CD4-positive, alpha-beta T cell treated with Interleukin-6 for 4 hours (primary cell): ENCODE data around the gene SHOC1.
A peak's percentile ranks its signal among the peaks of the same experiment; 100 is the strongest.
"Not testable (repeated sequence)": the region's sequence is repeated elsewhere in the genome, so short reads cannot be mapped to it uniquely, and the experiment has no call there.

ENCODE experiments used
- DNase-seq: peaks from one replicate; pipeline ENCODE4 v3.0.0-alpha.2; 2020; ENCODE audit warnings: mixed read lengths

Gene SHOC1

DNA sequence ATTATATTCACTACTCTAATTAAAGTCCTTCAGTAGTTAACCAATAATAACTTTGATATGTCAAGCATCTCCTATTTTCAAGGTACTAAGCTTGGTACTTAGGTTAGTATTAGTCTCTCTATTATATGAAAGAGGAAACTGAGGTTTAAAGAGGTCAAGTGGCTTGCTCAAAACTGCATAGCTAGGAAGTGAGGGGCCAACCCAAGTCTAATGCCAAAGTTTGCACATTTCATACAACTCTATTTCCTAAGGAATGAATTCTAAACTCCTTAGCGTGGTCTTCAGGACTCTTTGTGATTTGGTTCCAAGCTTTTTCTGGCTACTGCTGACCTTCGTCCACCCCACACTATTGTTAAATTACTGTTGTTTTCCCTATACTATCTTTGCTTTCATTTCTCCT, 9.9 kb upstream of the SHOC1 start:
- DNase-seq = no peak

DNA sequence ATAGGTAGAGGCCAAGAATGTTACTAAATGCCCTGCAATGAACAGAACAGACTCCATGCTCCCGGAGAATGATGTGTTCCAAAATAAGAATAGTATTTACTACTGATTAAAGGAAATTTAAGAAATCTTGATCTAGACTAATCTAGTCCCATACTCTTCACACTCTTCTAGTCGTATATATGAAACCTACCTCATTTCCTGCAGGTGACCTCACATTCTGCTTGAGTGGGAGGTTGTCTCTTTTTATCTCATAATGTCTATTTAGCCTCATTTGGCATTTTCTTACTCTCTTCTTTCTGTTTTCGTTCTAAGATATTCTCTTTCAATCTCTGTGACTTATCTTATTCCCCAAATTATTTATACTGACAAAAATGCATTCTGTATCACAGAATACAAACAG, 9.2 kb upstream of the SHOC1 start:
- no peak for DNase-seq

DNA sequence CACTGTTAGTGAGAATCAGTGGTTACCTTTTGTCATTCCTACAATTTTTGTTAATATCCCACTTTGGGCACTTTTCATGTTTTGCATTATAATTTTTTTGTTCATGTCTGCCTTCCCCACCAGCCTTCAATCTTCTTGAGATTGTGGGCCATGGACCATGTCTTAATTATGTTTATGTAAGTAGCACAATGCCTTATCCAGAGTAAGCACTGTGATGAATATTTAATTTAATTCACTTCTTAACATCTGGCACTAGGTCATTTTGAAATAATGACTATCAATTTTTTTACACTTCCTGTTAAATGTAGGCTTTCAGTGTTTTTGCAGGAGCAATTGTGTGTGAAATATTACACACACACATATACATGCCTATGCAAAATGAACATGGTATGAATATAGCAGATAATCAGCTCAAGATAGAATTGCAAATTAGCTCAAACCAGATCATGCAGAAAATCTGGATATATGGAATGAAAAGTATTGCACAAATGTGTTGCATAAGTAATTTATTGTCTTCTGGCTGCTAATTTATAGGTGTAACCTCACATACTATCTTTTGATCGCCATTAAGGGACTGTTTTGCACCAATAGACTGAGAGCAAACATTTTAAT, 5.3 kb upstream of the SHOC1 start:
- no peak for DNase-seq

DNA sequence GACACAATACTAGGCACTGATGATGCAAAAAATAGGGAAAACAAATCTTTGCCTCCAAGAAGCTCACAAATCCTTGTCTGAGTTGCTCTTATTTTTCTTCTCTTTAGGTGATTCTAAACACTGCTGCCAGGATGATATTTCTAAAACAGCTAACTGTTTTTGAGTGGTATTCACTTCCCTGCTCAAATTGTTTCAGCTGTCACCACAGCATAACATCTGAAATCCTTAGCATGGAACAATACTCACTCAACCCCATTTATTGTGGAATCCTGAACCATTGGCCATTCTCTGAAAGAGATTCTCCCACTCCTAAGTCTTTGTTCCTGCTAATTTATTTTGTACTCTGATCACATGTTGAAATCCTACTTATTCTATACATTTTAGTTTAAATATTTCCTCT, 4.8 kb upstream of the SHOC1 start:
- no peak for DNase-seq

DNA sequence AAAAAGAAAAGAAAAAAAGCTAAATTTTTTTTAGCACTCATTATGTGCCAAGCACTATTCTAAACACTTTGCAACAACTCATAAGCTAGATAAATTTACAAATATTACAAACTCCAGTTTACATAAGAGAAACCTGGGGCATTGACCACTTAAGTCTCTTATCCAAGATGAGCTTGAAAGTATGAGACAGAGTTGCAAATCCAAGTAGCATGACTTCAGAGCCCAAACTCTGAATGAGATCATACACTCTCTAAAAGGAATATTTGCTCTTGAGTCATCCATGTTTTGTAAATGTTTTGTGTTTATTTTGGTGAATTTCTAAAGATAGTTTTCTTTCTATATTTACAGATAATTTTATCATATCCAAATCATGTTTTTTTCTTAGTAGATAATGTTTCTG, 4.0 kb upstream of the SHOC1 start:
- no peak for DNase-seq

DNA sequence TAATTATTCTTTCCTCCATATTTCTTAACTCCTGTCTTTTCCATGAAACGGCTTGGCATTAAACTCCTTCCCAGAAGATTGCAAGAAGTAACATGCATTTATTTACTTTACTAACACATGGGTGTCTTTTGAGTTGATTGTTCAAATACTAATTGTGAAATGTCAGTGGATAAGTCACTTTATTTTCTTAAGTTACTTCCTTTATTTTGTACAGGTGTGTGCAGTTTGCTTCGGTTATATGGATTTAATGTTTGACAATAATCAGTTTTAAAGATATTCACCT, 761 bp upstream of the SHOC1 start:
- no peak for DNase-seq

DNA sequence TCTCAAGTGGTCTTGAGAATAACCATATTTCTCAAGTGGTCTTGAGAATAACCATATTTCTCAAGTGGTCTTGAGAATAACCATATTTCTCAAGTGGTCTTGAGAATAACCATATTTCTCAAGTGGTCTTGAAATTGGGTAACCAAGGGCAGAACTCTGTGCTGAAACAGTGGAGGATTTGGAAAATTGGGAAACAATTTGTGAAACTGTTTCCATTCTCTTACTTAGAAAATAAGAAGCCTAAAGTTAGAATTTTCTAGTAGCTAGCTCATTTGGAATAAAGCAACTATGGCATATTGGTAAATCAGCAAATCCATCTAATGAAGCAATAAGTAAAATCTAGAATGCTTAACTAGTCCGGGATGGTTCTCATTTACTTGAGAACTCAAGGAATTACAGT, 2.9 kb downstream of the SHOC1 start:
- DNase-seq = not testable (repeated sequence)

DNA sequence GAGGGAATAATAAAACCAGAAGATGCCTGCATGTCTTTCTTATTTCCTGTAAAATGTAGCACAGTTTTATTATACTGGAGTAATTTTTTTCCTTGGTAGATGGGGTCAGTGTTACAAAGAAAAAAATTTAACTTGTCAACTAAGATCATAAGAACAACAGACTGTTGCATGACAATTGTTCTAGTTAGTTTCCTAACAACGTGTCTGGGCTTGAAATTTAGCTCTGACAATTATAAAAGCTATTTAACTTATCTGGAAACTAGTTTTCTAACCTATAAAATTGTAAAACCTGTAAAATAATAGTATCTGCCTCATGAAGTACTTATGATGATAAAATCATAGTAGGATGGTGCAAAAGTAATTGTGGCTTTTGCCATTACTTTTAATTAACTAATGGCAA, 4.9 kb downstream of the SHOC1 start:
- DNase-seq = no peak

DNA sequence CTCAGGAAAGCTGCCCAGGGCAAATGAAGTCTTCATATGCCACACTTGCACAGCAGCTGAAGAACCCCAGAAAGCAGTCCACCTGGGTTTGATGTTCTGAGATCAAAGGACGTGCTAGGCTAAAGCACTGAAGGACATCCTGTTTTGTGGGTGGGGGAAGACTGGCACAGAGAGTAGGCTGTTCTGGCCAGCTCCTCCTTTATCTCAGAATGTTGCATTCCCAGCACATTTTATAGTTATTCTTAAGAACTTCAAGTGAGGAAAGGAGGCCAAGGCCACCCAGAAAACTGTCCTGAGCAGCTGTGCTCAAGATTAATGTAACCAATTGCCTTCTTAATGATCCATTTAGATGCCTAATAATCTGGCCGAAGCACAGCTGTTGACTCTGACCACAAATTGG, 10.9 kb downstream of the SHOC1 start:
- no peak for DNase-seq

DNA sequence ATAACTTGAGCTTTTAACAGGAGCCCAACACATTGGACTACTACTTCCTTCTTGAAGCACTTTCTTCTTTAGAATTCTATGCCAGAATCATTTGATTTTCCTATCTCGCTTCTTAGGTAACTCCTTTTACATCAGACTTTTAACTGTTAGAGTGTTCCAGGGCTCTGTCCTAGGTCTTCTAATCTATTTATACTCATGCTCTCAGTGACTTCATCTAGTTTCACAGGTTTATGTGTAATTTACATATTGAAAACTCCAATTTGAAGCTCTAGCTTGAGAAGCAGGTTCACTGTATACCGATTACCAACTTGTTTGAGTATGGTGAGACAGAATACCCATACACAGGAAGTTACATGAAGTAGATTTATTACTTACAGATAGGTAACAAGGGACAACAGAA, 11.3 kb downstream of the SHOC1 start:
- no peak for DNase-seq

DNA sequence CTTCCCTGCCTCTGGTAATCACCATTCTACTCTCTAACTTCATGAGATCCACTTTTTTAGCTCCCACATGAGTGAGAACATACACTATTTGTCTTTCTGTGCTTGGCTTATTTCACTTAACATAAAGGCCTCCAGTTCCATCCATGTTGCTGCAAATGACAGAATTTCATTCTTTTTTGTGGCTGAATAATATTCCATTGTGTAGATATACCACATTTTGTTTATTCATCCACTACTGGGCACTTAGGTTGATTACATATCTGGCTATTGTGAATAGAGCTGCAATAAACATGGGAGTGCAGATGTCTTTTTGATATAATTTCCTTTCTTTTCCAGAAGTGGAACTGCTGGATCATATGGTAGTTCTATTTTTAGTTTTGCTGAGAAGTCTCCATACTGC, 28.7 kb downstream of the SHOC1 start:
- no peak for DNase-seq

DNA sequence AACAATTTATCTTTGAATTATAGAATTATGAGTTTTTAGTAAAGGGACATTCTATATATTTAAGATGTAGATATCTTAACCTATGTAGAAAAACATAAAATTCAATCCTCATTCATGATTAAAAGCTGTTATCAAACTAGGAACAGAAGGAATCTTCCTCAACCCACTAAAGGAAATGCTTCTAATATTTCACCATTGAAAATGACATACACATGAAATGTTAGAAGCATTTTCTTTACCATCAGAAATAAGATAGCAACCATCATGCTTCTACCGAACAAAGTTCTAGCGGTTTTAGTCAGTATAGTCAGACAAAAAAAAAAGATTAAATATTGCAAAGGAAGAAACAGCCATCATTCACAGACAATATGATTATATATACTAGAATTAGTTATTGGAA, 32.2 kb downstream of the SHOC1 start:
- no peak for DNase-seq

DNA sequence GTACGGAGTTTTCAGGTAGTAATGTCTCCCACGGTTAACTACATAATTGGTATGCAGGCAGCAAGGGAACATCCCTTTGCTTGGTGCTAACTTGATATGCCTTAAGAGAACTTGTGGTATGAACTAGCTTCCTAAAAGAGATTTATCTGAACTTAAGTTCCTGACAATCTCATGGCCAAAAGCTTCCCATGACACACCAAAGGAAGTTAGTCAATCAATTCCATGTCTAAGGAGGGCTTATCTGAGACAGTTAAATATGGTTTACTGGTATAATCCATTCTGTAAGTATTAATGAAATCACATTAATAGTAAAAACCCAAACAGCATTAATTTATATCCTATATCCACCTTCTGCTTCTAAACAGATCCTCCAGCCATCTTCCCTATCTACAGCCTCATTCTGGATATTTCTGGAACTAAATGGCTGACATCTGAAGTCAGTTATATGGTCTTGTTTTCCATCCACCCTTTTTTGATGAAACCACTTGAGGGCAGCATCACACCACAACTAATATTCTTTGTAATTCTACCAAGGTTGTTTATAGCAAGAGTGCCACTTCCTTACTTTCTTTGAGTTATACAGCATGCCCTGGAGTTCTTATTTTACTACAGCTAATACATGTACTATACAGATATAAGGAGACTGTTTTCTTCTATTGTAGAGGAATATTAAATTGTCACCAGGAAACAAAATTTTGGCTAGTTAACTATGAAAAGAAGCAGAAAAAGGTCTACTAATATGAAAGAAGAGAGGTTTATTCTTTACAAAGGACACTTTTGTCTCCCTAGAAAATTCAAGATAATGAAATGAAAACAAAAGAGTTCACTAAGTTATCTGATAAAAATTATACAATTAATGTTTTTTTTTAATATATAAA, 34.7 kb downstream of the SHOC1 start:
- DNase-seq = peak; percentile 67

DNA sequence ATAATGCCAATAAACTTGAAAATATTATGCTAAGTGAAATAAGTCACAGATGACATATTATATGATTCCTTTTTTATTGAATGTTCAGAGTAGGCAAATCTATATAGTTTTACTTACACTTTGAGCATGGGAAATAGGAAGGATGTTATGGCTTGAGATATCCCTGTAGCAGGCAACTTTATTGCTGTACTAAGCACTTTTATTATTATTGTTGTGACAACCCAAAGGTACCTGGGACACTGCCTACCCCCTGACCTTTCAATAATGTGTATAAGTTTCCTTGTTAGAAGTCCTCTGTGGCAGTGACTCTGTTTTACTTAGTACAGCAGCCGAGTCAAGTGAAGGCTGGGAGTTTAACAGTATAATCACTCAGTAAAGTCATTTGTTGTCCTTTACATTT, 39.9 kb downstream of the SHOC1 start:
- DNase-seq = no peak

DNA sequence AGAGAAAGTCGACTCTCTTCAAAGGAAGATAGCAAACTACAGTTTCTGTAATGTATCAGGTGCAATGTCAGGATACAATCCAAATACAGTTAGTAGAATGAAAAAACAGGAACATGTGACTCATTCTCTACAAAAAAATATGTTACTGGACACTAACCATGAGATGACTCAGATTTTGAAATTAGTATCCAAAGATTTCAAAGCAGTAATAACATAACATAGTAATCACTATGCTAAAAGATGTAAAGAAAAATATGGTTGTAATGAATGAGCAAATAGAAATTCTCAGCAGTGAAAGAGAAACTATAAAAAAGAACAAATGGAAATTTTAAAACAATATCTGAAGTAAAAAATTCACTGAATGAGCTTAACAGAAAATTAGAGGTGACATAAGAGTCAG, 42.3 kb downstream of the SHOC1 start:
- DNase-seq = no peak
